HG02759 (cell line): Measurements from ENCODE around the gene ZNF765.
"Not testable (repeated sequence)": the region's sequence is repeated elsewhere in the genome, so short reads cannot be mapped to it uniquely, and the experiment has no call there.

Experiments used
- ATAC-seq: cut with Tn5 transposase; IDR thresholded peaks from one replicate; pipeline ENCODE4 v1.9.1; 2021; ENCODE audit warnings: mild to moderate bottlenecking, moderate library complexity; ENCODE audit not compliant: unreplicated experiment

ZNF765 gene

GRCh38 chr19:53475470-53475869 is 80.5 kb downstream of the ZNF765 start:
- not testable (repeated sequence) for ATAC-seq
